HG02884 (cell line): Measurements from ENCODE around the gene GLI2.

ENCODE experiments used
- ATAC-seq: cut with Tn5 transposase; IDR thresholded peaks from one replicate; pipeline ENCODE4 v1.9.1; 2021; ENCODE audit warnings: mild to moderate bottlenecking, moderate library complexity; ENCODE audit not compliant: unreplicated experiment

GLI2 gene

GRCh38 chr2:120754067-120754960, 18.6 kb downstream of the GLI2 start:
- ATAC-seq, result no peak

DNA sequence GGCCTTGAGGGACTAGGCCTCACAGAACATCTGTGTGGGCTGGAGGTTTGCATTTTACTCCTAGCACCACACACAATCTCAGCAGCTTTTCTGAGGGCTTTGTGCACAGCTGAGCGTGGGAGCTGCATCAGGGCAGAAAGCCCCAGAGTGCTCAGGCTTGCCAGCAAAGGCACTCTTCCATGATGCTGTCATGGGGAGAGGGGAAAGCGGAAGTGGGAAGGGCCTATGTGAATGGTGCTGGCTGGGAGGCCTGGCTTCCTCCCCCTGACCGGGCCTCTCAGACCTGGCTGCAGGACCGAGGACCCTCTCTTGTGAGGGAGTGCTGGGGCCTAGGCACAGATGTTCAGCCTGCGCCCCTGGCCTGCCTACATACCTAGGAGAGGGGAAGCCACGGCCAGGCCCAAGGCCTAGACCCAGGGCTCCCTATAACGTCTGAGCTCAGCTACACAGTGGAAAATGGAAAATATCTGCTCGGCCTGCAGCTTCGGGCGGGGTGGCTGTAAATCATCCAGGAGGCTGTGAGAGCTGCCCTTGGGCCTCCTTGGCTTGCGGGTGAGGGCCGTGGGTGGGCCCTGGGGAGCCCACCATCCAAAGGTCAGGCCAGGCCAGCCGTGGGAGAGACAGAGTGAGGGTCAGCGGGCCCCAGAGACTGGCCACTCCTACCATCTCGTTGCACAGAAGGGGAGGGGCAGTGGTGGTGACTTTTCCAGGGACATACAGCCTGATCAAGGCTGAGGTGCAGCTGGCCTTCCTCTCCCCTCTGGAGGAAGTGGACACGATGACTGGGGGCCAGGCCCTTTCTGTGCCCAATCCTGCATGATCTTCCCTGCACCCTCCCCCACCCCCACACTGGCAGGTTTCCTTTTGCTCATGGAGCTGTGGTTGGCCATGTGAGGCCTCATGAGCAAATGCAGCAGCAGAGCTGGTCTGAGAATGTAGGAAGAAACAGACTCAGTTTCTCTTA, 22.8 kb downstream of the GLI2 start:
- ATAC-seq, result no peak

DNA sequence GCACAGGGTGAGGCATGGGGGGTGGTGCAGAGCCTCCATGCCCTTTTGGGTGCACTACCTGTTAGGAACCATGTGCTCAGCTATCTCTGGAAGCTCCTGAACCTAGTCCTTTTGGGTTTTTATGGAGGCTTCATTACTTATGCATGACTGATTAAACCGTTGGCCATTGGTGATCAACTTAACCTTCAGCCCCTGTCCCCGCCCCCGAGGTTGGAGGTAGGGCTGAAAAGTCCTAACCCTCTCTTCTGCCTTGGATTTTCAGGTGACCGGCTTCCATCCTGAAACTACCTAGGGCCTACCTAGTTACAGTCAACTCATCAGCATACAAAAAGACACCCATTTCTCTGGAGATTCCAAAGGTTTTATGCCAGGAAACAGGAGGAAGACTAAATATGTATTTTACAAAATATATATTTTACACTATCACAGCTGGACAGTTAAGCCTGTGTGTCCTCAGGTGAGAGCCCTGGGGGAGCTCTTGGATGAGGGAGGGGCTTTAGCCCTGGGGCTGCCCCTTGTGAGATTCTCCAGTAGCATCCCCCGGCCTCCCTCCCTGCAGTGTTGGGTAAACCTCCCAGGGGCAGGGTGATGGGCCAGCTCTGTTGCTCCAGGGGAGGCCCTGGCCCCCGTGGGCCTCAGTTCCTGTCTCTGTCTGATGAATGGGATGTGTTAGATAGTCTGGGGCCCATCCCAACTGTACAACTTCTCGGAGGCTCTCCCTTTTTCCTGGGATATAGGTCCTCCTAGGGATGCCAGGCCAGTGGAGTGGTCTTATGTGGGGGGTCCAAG, 24.1 kb downstream of the GLI2 start:
- no peak for ATAC-seq

DNA sequence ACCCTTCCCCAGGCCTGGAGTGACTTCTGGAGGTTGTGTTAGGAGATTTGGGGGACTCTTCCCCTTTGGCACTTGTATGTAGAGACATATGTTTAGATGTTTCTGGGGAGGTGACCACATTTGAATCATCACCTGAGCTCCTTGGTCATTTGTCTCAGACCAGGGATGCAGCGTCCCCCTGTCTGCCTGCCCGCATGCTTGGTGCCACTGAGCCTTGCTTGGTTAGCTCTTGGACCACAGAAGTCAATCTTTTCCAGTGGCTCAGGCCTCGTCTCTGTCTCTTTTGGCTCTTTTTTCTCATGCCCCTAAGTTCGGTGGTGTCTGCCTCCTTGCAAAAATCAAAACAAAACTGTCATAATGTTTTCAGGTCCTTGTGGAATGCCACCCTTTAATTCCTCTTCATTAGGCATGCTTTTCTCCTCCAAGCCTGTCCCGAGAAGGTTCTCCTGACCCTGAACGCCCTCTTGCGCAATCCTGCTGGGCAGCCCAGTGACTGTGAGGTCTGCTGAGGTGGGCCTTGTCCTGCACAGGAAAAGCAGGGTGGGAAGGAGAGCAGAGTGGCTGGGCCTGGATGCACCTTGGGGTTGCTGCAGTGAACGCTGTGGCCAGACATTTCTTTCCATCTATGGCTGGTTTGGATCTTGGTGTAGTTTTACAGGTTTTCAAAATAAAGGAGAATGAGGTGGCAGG, 24.9 kb downstream of the GLI2 start:
- no peak for ATAC-seq

DNA sequence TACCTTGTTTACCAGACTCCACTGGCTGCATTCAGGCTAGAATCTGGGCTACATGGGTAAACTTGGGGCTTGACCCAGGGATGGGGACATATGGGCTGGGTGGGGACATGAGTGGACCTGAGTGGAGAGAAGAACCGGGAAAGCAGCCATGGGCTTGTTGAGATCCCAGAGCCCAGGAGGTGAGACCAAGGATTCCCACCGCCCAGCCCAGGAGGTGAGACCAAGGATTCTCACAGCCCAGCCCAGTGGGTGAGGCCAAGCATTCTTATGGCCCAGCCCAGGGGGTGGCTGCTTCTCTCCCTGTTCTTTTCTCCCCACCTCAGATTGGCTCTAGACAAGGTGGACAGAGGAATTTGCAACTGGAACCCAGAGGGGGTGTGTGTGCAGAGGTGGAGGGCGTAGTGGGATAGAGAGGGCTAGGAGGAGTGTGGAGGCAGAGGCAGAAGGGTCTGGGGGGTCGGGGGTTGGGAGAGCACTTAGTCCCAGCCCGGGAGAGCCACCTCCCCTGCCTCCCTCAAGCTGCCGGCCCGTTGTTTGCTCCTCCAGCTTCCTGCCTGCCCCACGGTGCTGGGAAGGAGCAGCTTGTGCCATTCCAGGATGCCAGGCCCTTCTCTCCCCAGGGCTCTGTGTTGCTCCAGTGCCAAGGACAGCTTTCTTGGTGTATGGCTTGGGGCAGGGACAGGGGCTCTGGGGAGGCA, 25.6 kb downstream of the GLI2 start:
- ATAC-seq, result no peak

- no peak for ATAC-seq
Observed at GRCh38 chr2:120761911-120762310, 26.2 kb downstream of the GLI2 start.

DNA sequence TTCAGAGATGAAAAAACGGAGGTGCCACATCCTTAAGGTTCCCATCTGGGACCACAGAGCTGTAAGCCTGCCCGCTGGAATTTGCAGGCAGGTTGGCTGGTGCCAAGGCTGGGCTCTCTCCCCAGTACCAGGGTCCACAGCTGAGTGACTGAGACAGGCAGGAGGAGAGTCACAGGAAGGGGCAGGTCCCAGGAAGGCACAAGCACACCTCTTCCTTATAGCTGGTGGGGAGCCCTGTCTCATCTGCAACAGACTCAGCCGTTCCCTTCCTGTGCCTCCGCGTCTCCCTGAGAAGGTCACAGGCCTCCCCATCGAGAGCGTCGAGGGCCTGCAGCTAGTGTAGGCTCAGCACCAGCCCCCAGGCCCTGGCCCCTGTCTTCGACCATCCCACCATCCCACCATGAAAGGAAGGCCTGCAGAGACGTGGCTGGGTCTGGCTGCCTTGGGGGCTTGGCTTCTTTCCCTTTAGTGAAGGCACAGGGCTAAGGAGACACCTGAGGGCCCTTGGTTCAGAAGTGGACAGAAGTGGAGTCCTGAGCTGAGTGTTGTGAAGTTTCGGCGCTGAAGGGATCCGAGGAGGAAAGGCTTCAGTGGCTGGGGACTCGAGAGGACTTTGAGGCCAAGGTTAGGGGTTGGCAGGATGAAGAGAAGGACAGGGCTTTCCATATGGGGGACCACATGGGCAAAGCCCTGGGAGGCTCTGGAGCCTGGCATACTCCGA, 26.8 kb downstream of the GLI2 start:
- no peak for ATAC-seq

DNA sequence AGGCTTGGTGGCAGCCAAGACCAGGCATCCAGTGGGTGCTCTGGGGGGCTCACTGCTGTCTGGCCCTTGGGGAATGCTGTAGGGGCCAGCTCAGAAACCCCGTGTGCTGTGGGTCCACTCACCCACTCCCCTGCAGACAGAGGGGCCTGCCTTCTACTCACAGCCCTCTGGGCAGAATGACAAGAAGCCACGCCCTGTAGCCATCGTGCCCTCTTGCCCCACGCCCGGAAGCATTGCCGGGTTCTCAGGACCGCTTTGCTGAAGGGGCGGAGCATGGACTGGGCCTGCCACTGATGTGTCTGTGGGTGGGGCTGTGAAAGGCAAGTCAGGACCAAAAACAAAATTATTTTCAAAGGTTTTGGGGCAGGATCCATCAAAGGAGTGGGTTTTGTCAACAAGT, 27.8 kb downstream of the GLI2 start:
- no peak for ATAC-seq

- no peak for ATAC-seq
Observed at GRCh38 chr2:120763931-120764330, 28.3 kb downstream of the GLI2 start.

- no peak for ATAC-seq
Observed at GRCh38 chr2:120764492-120764891, 28.8 kb downstream of the GLI2 start.

DNA sequence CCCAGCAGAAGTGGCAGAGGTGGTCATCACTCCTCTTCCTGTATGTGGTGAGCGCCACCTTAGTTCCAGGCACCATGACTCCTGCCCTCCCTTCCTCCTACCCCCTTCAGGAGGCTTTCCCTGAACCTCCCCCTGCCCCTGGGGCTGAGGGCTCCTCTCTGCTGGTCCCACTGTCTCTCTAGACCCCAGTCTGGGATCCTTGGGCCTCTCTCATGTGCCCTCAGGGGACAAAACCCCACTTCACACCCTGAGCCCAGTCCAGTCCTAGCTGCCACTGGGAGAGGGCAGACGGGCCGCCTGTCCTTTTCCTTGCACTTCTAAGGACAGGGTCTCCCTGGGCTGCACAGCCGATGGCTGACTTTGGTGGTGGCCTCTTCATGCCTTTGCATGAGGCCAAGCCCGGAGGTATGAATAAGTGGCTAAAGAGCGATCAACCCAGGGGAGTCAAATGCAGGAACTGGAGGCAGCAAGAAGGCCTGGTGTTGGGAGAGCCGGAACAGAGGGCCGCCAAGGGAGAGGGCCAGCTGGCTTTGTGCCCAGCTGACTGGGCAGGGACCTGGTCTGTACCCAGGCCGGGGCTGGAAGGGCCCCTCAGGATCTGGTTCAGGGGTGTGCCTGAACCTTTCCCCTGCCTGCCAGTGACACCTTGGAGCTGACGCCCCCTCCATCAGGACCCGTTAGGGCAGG, 29.5 kb downstream of the GLI2 start:
- ATAC-seq, result no peak

DNA sequence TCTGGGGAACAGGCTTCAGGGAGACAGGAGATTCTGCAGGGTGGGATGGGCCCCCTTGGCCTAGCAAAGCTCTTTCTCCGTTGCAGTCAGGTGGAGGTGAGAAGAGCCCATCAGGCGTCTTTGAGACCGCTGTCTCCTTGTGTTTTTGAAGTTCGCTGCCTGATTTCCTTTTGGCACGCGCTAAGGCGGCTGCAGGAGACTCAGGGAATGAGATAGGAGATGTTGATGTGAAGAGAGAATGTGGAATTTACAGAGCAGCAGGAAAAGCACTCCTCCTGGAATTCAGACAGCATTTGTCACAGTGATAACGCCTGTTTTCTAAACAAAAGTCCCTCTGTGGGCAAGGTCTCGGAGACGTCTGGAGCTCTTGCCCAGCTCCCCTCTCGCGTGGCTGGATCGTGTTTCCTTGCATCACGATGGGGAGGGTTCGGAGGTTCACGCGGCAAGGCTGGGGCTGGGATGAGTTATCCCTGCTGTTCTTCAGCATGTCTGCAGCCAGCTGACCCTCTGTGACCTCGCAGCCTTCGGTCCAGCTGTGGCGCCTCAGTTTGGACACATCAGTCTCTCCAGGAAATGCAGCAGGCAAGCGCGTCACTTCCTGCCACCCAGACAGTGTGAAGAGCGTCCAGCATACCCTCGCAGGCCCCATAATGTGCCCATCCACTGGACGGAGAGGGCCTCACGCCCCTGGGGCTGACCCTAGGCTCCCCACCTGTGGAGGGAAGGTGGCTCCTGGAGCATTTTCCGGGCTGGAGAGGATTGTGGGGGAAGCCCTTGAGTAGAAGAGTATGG, 30.2 kb downstream of the GLI2 start:
- ATAC-seq, result no peak

GRCh38 chr2:120766470-120767351, 31.0 kb downstream of the GLI2 start:
- no peak for ATAC-seq

- no peak for ATAC-seq
Observed at GRCh38 chr2:120767486-120768005, 31.9 kb downstream of the GLI2 start.

GRCh38 chr2:120768112-120769048, 32.7 kb downstream of the GLI2 start:
- ATAC-seq, result no peak
